Neural progenitor cell (in vitro differentiated cells): ENCODE results near the gene ASTN2.

Experiments
- EZH2 ChIP-seq: fragments of 200-600 bp; sonication (generic); IDR thresholded peaks from 2 replicates; pipeline ENCODE4 v1.6.1; 2017; ENCODE audit warnings: antibody characterized with exemption, mild to moderate bottlenecking, moderate library complexity
- TF ChIP-seq, protein P1 (sequence below): fragments of 200-600 bp; sonication (generic); IDR thresholded peaks from 2 replicates; pipeline ENCODE4 v1.5.1; 2017; ENCODE audit warnings: antibody characterized with exemption, mild to moderate bottlenecking

DNA sequence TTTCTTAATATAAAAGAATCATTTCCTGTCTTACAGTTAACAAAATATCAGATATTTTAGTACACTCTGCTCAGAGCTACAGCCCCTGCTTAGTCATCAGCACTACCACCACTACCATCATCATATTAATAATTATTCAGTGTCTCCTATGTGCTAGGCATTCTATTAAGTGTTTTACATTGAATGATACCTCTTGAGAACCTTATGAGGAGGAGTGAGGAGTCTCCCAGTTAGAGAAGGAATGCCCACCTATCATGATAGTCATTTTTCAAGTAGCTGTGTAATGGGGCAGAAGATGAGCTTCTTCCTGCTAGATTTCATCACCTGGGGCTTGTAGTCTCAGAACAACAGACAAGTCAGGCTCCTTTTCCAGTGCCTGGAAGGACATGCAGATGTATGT lies 489.7 kb downstream of the ASTN2 start:
- TF ChIP-seq, protein P1, sequence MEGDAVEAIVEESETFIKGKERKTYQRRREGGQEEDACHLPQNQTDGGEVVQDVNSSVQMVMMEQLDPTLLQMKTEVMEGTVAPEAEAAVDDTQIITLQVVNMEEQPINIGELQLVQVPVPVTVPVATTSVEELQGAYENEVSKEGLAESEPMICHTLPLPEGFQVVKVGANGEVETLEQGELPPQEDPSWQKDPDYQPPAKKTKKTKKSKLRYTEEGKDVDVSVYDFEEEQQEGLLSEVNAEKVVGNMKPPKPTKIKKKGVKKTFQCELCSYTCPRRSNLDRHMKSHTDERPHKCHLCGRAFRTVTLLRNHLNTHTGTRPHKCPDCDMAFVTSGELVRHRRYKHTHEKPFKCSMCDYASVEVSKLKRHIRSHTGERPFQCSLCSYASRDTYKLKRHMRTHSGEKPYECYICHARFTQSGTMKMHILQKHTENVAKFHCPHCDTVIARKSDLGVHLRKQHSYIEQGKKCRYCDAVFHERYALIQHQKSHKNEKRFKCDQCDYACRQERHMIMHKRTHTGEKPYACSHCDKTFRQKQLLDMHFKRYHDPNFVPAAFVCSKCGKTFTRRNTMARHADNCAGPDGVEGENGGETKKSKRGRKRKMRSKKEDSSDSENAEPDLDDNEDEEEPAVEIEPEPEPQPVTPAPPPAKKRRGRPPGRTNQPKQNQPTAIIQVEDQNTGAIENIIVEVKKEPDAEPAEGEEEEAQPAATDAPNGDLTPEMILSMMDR, result no peak
- TF ChIP-seq EZH2, result no peak
